ENCODE results near the gene DDX39B. TPM values are rescaled to one million over a fixed set of nuclear protein-coding genes. Genes with fewer than 3 reads are reported as not detected.
A peak's percentile ranks its signal among the peaks of the same experiment; 100 is the strongest.

Gene DDX39B
- total RNA-seq, 1 donor from 2014 or later = 308 TPM

DNA sequence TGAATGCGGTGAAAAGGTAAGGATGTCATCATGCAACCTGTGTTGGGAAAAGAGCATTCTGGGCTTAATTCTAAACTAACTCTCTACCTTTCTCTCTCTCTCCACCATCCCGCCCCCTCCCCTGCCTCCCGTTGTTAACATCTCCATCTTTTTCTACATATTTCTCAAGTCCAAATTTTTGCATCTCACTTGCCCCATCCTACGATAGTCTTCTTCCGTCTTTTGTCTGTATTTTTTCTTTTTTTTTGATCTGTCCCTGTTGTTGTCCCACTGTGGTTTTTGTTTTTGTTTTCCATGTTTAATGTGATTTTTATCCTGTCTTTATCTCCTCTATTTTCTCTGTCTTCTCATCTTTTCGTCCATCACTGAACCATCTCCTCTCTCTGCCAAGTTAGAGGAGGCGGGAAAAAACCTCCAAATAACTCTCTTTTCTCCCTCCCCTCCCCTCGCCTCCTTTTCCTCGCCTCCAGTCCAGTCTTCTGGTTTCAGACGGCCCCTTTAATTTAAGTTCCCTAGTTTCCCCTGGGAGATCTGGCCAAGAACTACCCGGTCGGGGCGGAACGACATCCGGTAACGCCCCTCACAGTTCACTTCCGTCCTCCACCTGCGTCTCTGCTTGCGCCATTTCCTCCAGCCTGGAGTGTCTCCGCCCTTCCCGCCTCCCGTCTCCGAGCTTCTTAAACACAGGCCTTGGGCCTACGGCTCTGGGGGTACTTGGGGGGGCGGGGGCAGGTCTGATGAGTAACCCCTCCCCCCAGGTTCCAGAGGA, 5.3 kb upstream of the DDX39B start, which contains the start of gene NFKBIL1:
Gene NFKBIL1, plus strand, starts transcription at position 651 of the 769 bp plus-strand sequence. Its CDS starts 87 bp downstream, at position 738.
- peak; percentile 98 for DNase-seq

DNA sequence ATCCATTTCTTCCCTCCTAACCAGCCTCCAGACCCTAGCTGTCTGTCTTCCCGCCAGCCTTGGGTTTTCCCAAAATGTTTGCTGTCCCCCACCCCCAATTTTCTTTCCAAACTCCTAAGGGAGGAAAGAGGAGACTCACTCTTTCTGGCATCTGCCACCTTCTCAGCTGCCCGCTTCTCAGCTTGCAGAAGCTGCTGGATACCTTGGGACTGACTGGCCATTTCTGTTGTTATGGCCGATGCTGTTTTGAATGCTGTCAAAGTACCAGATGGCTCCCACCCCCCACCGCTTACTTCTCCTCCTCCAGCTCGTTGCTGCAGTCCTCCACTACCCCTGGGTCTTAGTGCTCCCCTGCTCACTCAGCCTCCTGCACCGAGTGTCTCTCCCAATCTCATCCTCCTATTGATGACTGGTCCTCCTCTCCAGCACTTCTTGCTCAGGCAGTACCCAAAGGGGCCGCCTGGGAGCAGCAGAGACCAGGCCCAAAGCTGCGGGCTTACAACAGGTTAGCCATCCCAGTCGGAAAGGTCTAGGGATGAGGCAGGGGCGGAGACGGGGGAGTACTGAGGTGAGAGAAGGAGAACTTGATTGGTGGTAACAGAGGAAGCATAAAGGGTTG, 4.6 kb upstream of the DDX39B start, which contains the start of gene ATP6V1G2:
Gene ATP6V1G2, minus strand, starts transcription at position 270 of the 619 bp plus-strand sequence. Its CDS starts 49 bp downstream, at position 221.
- DNase-seq = peak; percentile 94

DNA sequence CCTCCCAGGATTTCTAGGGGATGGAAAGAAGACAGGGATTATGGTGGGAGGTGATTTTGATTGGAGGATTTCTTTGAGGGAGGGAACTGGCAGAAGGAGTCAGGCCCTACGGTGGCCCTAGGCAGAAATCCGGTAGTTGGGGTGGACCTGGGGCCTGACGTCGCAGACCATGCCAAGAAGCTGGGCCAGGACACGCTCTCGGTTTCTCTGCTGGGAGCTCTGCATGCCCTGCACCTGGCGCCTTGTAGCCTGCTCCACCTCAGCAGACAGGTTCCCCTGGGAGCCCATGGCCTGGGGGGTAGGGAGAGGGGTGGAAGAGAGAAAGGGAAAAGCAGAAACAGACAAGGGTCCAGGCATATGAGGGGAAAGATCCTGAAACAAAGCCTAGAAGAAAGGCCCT, 3.5 kb upstream of the DDX39B start:
- no peak for DNase-seq

DNA sequence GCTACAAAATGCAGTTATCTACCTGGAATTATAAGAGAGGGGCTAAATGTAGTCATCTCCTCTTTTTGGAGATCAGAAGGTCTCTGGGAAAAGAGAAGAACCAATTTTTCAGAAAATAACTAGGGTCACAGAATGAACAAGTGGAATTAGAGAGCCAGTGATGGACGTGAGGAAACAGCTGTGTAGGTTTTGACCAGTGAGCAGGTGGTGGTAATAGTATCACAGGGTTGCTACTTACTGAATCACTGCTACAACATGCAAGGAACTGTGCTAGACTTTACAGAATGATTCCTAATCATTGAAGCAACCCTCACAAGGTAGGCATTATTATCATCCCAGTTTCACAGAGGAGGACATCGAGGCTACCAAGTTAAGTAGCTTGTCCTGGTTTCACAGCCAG, 2.9 kb upstream of the DDX39B start:
- no peak for DNase-seq

DNA sequence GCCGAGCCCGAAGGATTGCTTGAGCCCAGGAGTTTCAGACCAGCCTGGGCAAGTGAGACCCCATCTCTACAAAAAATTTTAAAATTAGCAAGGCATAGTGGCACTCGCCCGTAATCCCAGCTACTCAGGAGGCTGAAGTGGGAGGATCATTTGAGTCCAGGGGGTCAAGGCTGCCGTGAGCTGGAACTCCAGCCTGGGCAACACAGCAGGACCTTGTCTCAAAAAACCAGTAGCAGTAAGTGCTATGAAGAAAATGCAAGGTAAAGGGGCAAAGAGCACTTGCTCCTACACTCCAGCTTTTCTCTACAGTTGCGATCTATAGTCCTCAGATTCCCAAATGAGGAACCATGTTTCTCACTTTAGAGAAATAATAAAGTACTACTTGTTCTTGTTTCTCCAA, 1.8 kb upstream of the DDX39B start:
- no peak for DNase-seq

DNA sequence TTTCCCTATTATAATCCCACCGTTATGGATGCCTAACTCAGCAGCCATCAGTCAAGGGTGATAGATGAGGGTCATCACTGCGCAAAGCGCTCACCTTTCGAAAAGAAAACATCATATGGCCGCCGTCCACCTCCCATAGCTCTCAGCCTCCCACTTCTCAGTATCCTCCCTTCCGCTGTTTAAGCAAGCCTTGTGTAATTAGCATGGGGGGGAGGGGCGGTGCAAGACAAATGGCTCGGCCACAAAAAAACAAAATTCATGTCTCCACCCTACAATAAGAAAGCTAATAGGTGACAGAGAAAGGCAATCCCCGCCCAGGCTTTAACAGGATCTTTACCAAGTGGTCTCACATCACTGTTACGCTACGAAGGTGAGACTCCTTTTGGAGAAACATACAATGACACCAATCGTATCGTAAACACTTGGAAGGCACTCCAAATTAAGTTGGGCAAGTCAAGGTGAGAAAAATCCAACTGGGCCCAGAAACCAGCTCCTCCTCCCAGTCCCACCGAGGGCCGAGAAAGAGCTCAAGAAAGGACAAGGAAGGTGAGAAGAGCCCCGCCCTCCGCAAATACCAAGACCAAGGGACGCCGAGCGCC, 645 bp downstream of the DDX39B start:
- peak; percentile 63 for DNase-seq

DNA sequence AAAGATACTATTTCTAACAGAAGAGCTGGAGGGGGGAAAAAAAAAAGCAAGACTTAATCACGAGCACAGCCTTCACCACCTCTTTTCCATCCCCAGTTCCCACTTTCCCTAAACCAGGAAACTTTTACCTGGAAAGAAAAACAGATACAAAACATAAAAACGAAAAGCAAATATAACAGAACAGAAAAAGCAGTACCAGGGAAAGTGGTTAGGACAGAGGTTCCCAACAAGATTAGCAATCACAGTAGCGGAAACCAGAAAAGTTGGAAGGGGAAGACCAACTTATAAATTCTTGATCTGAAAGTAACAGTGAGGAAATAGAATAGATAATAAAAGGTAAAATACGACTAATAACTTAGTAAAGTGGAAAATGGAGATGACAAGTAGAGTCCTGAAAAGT, 1.2 kb downstream of the DDX39B start:
- DNase-seq = no peak

DNA sequence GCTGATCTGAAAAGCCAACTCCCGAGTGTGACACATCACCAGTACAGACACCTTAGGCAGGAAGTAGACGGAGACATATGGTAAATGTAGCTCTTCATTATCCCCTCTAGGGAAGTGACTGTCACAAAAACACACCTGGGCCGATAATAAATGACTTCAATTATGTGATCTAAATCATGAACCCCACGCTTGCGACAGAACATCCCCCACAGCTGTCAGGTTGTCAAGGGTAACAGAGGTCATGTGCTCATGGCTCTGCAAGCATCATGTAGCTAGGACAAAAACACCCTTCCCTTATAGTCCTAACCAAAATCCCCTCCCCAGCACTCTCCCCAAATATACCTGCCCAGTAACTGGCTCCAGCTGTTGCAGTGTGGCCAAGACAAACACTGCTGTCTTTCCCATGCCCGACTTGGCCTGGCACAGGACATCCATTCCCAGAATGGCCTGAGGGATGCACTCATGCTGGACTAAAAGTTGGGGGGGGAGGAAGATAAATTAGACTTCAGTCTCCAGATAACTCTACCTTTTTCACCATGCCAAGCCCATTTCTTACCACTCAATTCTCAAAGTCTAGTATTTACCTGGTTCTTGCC, 2.9 kb downstream of the DDX39B start:
- no peak for DNase-seq

DNA sequence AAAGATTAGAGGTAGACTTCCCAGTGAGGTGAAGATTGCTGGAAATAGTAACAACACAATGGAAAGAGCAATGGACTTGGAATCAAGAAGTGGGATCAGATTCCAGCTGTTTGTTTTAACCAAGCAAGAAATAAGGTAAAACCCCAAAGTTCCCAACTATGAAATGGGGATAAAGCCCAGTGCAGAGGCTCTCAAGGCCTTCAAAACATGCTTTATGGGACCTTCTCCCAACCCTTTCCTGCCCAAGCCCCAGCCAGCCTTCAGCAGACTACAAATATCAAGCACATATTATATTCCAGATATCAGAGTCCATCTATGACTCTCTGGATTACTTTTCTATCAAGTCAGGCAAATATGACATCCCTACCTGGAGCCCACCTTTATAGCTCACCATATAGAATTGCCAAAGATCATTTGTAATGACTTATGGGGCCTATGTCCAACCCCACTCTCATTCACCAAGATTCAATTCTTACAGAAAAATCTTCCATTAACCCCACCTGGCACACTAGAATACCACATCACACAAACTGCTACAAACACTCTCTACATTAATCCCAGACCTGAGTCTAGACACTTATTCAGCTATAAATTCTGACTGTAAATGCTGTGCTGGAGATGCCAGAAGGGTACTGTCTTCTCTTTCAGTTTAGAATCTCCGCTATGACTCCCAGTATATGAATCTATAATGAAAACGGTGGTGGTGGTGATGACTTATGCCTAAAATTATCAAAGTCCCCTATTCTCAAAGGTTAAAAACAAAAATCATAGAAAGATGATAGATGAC, 6.1 kb downstream of the DDX39B start:
- no peak for DNase-seq

DNA sequence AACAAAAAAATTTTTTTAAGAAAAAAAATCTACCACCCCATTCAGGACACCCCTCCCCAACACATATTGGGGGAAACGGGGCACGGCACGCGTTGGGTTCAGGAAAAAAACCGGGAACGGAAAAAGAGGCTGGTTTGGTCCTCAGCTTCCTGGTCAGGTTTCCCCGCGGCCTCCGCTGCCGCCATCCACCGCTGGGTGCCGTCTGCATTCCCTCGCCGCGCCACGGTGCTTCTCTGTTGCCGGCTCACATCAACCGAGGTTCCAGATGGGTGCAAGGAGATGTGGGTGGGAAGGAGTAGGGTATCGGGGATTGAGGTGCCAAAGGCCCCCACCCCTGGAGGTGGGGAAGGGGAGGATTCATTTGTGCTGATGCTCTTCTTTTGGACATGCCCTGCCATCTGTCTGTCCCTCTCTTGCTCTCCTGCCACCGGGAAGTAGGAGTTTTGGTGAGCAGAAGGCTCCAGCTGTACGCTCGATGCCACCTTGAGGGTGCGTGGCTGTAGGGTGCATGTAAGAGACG, 7.2 kb downstream of the DDX39B start:
- DNase-seq = no peak

DNA sequence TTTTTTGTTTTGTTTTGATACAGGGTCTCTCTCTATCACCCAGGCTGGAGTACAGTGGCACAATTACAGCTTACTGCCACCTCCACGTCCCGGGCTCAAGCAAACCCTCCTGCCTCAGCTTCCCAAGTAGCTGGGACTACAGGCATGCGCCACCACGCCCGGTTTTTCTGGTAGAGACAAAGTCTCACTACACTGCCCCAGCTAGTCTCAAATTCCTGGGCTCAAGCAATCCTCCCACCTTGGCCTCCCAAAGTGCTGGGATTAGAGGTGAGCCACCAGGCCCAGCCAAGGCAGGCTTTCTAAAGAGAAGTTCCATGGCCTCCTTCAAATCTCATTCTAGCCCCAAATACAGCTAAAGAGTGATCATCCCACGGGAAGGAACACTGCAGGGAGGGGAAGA, 7.8 kb downstream of the DDX39B start:
- DNase-seq = no peak

DNA sequence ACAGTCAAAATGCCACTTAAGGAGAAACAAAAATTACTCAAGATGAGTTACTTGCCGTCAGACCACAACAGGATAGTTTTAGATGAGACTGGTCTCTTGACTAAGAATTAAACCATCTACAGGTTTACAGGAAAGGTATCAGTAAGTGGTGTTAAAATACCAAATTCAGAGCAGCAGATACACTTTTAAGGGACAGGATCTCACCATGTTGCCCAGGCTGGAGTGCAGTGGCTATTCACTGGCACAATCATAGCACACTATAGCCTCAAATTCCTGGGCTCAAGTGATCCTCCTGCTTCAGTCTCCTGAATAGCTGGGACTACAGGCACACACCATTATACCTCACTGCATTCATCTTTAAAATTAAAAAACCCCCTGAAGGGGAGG, 8.4 kb downstream of the DDX39B start:
- no peak for DNase-seq

DNA sequence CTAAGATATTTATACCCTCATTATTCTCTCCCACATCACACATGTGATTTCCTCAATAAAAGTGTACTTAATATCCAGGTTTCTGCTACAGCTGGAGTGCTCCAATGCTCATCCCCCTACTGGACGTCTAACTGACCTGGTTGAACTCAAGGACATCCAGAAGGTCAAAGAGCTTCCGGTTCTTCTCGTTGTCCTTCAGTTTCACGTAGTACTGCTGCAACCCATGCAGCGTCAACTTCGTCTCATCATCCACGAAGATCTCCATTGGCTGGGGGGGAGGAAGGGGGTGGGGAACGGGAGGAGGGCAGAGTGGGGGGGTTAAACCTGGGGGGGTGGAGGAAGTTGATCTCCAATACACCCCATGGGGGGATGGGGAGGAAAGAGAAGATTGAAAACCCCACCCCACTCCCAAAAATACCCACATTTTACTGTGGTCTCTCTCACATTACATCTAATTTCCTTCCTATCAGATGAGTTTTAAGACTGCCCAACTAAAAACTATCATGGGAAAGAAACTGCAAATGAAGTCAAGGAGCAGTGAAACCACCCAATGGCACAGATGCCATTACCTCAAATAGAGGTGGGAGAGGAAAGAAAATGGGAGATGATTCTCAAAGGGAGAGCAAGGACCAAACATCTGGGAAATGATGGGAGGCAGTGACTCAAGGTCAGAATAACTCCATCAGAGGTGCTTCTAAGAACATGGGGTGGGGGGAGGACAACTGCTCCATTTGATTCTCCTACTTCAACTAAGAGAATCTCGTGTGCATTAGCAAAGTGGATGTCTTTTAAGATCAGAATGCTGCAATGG, 9.0 kb downstream of the DDX39B start:
- no peak for DNase-seq

DNA sequence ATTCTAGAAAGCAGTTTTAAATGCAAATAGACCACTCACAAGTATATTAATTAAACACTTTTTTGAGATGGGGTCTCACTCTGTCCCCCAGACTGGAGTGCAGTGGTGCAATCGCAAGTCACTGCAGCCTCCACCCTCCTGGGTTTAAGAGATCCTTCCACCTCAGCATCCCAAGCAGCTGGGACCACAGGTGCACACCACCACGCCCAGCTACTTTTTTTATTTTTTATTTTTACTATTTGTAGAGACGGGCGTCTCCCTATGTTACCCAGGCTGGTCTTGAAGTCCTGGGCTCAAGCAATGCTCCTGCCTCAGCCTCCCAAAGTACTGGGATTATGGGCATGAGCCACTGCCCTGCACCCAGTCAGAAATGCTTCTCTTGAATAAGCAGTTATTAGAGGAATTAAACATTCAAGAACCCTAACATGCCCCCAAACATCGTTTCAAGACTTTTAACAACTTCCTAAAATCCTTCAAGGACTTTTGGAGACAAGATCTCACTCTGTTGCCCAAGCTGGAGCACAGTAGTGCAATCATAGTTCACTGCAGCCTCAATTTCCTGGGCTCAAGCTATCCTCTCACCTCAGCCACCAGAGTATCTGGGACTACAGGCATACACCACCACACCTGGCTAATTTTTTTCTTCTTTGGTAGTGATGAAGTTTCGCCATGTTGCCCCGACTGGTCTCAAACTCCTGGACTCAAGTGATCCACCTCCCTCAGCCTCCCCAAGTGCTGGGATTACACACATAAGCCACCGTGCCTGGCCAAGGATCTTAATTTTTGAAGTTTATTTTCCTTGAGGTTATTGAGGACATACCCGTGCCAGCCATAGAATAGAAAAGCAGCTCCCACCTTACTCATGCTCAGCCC, 9.8 kb downstream of the DDX39B start:
- no peak for DNase-seq

DNA sequence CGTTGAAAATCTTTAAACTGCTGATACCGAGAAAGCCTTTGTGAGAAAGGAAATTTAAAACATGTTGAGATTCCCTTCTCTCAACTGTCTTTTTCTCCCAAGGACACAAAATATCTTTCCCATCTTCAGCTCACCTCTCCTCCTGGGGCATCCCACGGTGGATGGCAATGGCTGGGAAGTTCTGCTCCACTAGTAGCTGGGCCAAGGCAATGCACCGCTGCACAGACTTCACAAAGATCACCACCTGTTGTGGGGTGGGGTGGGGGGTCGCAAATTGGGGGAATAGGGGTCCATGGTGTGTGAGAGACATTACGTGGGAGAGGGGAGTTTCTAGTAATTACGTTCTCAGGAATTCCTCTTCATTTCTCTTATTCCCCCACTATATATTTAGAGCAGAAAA, 10.6 kb downstream of the DDX39B start:
- DNase-seq = no peak

DNA sequence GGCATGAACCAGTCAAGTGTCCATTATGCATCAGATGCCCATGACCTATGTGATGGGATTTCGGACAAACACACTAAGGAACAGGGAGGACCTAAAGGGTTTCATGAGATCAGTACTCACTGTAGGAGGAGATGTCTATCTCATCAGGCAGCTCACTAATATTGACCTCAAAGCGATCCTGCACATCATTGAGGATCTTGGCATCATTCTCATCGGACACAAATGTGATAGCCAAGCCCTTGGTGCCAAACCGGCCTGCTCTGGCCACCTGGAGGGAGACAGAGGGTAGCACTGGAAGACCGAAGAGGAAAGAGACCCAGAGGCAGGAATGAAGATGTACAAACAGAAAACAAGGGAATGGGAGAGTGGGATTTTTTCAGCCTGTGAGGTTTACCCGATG, 11.1 kb downstream of the DDX39B start:
- DNase-seq = no peak

DNA sequence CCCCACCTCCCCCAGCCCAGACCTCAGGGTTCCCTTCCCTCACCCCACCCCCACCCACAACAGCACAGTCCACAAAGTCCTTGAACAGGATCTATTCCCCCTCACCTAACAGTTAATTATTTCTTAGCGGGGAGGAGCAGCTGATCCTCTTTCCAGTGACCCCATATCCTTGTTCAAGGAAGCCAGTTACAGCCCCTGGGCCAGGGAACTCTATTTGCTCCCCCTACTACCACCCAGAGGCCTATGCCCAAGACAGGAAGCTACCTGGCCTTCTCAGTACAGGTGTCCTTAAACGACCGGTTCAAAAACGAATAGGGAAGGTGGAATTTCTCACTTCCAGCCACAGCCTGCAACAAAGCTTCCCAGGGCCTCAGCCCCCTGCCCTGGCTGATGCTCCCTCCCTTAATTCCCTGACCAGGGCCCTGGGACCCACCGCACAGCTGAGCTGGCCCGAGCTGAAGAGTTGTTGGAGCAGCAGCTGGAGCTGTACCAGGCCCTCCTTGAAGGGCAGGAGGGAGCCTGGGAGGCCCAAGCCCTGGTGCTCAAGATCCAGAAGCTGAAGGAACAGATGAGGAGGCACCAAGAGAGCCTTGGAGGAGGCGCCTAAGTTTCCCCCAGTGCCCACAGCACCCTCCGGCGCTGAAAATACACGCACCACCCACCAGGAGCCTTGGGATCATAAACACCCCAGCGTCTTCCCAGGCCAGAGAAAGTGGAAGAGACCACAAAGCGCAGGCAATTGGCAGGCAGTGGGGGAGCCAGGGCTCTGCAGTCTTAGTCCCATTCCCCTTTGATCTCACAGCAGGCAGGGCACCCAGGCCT, 12.3 kb downstream of the DDX39B start:
- no peak for DNase-seq

DNA sequence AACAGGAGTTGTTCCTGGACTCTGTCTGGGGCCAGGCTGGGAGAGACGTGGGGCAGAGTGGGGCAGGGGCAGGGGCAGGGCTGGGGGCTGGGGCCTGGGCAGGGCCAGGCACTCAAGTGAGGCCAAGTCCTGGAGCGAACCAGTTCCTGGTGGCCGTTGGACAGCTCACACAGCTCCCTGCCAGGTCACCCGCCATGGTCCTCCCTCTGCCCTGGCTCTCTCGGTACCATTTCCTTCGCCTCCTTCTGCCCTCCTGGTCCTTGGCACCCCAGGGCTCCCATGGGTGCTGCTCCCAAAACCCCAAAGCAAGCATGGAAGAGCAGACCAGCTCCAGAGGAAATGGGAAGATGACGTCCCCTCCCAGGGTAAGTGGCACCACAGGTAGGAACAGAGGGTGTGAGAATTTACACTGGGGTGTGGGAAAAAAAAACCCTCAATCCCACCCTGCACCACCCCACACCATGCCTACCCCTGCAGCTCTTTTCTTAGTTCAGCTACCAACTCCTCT, 12.9 kb downstream of the DDX39B start, which contains the start of gene MCCD1:
Gene MCCD1, plus strand, starts transcription at position 142 of the 508 bp plus-strand sequence. Its CDS starts 53 bp downstream, at position 195.
- DNase-seq = no peak

DNA sequence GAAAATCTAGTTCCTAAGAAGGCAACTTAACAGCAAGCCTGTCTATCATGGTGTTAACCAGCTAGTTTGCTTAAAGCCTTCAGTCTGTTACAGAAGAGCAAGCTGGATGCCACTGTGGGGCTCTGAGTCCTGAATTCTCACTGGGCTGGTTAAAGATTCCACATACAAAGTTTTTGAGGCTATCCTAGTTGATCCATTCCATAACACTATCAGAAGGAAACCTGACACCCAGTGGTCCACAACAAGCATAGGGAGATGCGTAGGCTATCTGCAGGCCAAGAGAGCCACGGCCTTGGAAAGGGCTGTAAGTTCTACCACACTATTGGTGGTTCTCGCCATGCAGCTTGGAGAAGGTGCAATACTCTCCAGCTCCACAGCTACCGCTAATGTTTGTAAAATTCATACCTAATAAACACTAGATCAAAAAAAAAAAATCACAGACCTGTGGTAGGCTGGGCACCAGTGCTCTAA, 13.5 kb downstream of the DDX39B start:
- DNase-seq = no peak

All from dermis blood vessel endothelial cell (primary cell).